Neural crest cell (in vitro differentiated cells): Measurements from ENCODE around the gene NRBP1. TPM values are rescaled to one million over a fixed set of nuclear protein-coding genes. Genes with fewer than 3 reads are reported as not detected.

Experiments used
- DNase-seq: peaks from one replicate; pipeline ENCODE4 v3.0.0; 2021; ENCODE audit warnings: low read depth, mixed read lengths, low spot score
- H3K27ac Mint-ChIP-seq: one replicate; pipeline ENCODE4 v1.8.0; 2021; ENCODE audit warnings: mild to moderate bottlenecking, mixed read lengths; ENCODE audit not compliant: unreplicated experiment
- H3K27me3 Mint-ChIP-seq: 2 replicates; pipeline ENCODE4 v1.8.0; 2021; ENCODE audit warnings: low read depth, mild to moderate bottlenecking, mixed read lengths
- H3K36me3 Mint-ChIP-seq: 2 replicates; pipeline ENCODE4 v1.8.0; 2021; ENCODE audit warnings: low read depth, mild to moderate bottlenecking, mixed read lengths
- H3K4me1 Mint-ChIP-seq: 2 replicates; pipeline ENCODE4 v1.8.0; 2021; ENCODE audit warnings: mixed read lengths
- H3K4me3 Mint-ChIP-seq: one replicate; pipeline ENCODE4 v1.8.0; 2021; ENCODE audit warnings: mild to moderate bottlenecking, mixed read lengths
- H3K9me3 Mint-ChIP-seq: 2 replicates; pipeline ENCODE4 v1.8.0; 2021; ENCODE audit warnings: mixed read lengths
- total RNA-seq: library from RNA; stranded (reverse); gene quantifications from 2 replicates; pipeline ENCODE4 v1.2.1, GENCODE V29; 2021
- TF ChIP-seq, protein P1 (sequence below): fragments of 200-600 bp; sonication (generic); conservative IDR thresholded peaks from 2 replicates; pipeline ENCODE4 v1.5.0; 2021; ENCODE audit warnings: antibody characterized with exemption, mild to moderate bottlenecking

Gene NRBP1
- total RNA-seq, 1 donor from 2014 or later, result 107 TPM

DNA sequence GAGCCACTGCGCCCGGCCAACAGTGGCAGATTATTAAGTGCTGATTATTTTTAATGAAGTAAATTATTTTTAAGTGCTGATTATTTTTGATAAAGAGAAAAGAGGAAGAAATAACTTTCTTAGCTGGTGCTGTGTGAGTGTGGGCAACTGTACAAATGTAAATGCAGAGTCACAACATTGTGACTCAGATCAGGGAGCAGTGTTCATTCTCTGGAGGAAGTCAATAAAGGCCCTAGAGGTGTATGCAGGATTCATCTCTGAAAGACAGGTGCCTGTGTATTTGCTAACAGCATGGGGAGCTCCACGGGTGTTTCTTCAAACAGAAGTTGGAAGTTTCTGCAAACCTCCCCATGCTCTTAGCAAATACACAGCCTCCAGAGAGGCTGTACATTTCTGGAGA, 19.9 kb downstream of the NRBP1 start:
- TF ChIP-seq, protein P1, sequence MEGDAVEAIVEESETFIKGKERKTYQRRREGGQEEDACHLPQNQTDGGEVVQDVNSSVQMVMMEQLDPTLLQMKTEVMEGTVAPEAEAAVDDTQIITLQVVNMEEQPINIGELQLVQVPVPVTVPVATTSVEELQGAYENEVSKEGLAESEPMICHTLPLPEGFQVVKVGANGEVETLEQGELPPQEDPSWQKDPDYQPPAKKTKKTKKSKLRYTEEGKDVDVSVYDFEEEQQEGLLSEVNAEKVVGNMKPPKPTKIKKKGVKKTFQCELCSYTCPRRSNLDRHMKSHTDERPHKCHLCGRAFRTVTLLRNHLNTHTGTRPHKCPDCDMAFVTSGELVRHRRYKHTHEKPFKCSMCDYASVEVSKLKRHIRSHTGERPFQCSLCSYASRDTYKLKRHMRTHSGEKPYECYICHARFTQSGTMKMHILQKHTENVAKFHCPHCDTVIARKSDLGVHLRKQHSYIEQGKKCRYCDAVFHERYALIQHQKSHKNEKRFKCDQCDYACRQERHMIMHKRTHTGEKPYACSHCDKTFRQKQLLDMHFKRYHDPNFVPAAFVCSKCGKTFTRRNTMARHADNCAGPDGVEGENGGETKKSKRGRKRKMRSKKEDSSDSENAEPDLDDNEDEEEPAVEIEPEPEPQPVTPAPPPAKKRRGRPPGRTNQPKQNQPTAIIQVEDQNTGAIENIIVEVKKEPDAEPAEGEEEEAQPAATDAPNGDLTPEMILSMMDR, result no peak
- no peak overlapping the region for H3K27ac Mint-ChIP-seq
- no peak for DNase-seq
- peaks cover 8% of the 10 kb centered on the region for H3K36me3 Mint-ChIP-seq
- H3K4me3 Mint-ChIP-seq, result no peak overlapping the region
- H3K4me1 Mint-ChIP-seq, result no peaks in the 10 kb centered on the region
- H3K9me3 Mint-ChIP-seq, result no peaks in the 10 kb centered on the region
- no peaks in the 10 kb centered on the region for H3K27me3 Mint-ChIP-seq

DNA sequence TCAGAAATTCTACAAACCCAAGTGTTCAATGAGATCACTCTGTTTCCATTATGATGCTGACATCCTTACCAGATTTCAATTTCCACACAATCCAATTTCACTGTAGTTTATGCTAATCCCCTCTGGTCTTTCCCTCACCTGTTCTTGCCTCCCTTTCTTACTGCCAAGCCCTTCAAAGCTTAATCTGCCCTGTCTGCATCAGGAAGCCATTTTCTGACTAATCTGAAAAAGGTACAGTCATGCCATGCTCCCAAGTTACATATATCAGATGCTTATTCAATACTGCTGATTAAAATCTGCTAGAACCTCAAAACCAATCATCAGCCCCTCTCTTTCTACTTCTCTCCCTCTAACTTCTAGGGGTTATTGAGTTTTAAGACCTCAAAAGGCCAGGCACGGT, 22.7 kb downstream of the NRBP1 start:
- H3K36me3 Mint-ChIP-seq, result peaks cover 8% of the 10 kb centered on the region
- H3K4me1 Mint-ChIP-seq, result no peaks in the 10 kb centered on the region
- no peaks in the 10 kb centered on the region for H3K9me3 Mint-ChIP-seq
- TF ChIP-seq, protein P1, result no peak
- no peak for DNase-seq
- no peak overlapping the region for H3K27ac Mint-ChIP-seq
- no peak overlapping the region for H3K4me3 Mint-ChIP-seq
- no peaks in the 10 kb centered on the region for H3K27me3 Mint-ChIP-seq

DNA sequence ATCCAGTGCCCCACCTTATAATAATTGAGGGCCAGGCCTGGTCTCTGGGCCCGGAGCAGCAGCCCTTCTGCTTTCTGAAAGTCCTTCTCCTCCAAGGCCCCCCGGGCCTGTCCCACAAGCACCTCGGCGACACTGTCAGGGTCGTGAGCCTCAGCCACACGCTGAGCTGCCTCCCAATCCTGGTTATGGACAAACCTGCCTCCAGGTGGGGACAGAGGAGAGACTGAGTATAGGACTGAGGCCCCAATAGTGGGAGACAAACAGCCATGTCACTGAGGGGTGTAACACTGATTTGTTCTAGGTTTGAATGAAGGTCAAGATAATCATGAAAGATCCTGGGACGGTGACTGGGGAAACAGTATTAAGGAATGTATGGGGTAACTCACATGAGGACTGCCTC, 25.5 kb downstream of the NRBP1 start:
- no peak overlapping the region for H3K4me3 Mint-ChIP-seq
- H3K36me3 Mint-ChIP-seq, result peaks cover 4% of the 10 kb centered on the region
- H3K4me1 Mint-ChIP-seq, result no peaks in the 10 kb centered on the region
- H3K27me3 Mint-ChIP-seq, result no peaks in the 10 kb centered on the region
- H3K27ac Mint-ChIP-seq, result no peak overlapping the region
- H3K9me3 Mint-ChIP-seq, result no peaks in the 10 kb centered on the region
- DNase-seq, result no peak
- TF ChIP-seq, protein P1, result no peak

DNA sequence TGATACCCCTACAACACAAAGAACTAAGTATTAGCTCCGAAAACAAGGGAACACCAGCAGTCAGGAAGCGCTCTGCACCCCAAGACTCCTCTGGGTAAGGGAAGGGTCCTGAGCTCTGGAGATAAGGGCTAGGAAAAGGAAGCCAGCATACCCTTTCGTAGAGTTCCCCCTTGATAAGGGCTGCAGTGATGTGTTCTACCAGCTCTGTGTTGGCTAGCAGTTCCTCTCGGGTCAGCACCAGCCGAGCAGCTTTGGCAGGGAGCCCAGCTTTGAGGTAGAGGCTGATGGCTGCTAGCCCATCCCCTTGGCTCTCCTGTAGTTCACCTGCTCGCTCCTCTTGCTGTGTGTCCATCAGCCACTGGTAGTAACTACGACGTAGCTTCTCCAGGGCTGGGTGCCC, 32.7 kb downstream of the NRBP1 start:
- Mint-ChIP-seq H3K4me3 (no peak overlapping the region), H3K27me3 (no peaks in the 10 kb centered on the region), H3K4me1 (no peaks in the 10 kb centered on the region), H3K36me3 (no peaks in the 10 kb centered on the region), H3K9me3 (no peaks in the 10 kb centered on the region), H3K27ac (no peak overlapping the region)
- no peak for DNase-seq
- TF ChIP-seq, protein P1, result no peak

DNA sequence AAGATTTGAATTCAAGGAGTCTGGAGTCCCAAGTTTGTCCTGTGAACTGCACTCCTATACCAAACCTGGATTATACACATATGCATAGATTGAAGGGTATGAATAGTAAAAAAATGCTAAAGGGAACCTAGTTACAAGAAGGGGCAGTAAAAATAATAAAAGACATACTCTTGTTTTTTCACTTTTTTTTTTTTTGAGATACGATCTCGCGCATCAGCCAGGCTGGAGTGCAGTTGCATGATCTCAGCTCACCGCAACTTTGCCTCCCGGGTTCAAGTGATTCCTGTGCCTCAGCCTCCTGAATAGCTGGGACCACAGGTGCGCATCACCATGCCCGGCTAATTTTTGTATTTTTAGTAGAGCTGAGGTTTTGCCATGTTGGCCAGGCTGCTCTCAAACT, 36.0 kb downstream of the NRBP1 start:
- Mint-ChIP-seq H3K4me3 (no peak overlapping the region), H3K36me3 (no peaks in the 10 kb centered on the region), H3K4me1 (no peaks in the 10 kb centered on the region), H3K9me3 (no peaks in the 10 kb centered on the region), H3K27me3 (no peaks in the 10 kb centered on the region), H3K27ac (no peak overlapping the region)
- no peak for DNase-seq
- TF ChIP-seq, protein P1, result no peak

DNA sequence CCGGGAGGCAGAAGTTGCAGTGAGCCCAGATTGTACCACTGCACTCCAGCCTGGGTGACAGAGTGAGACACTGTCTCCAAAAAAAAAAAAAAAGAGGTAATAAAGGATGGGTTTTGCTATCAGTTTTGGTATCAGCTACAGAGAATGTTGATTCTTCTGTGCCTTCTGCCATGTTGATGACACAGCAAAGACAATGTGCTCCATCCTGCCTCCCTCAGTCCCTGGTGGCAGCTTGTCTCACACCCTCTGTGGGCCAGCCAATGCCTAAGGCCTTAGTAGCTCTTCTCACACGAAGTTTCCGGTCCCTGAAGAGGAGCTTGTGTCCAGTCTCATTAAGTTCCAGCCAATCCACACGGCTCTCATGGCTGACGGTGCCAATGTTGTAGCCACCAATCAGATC, 43.5 kb downstream of the NRBP1 start:
- TF ChIP-seq, protein P1, result no peak
- H3K4me1 Mint-ChIP-seq, result no peaks in the 10 kb centered on the region
- peaks cover 7% of the 10 kb centered on the region for H3K36me3 Mint-ChIP-seq
- no peak overlapping the region for H3K4me3 Mint-ChIP-seq
- H3K27me3 Mint-ChIP-seq, result no peaks in the 10 kb centered on the region
- H3K9me3 Mint-ChIP-seq, result no peaks in the 10 kb centered on the region
- no peak overlapping the region for H3K27ac Mint-ChIP-seq
- DNase-seq, result no peak
